Endothelial cell of umbilical vein (primary cell): ENCODE measurements around the gene PFKL. TPM values are rescaled to one million over a fixed set of nuclear protein-coding genes. Genes with fewer than 3 reads are reported as not detected.

Source experiments
- BruUV-seq: library from RNA; stranded (reverse); fragments of 400-500 nt; replicated peaks from 2 replicates; lab custom pipeline; 2021; lab: Mats Ljungman, UMichigan
- CTCF ChIA-PET: fragments of 300-600, 350-600 bp; sonication (Branson Sonifier 250); formaldehyde crosslinking; loops from one replicate; lab custom pipeline; 2021; ENCODE audit warnings: antibody characterized with exemption, inconsistent platforms; lab: Charles Lee
- POLR2A ChIA-PET: fragments of 300-600, 350-600 bp; sonication (Branson Sonifier 250); formaldehyde crosslinking; loops from one replicate; lab custom pipeline; 2021; ENCODE audit warnings: antibody characterized with exemption, inconsistent platforms; lab: Charles Lee
- DNase-seq: peaks from one replicate; pipeline ENCODE4 v3.0.0-alpha.2; 2011; ENCODE audit warnings: low read depth, low spot score
- FAIRE-seq: peaks from 2 replicates; lab custom pipeline; 2011; peaks lifted over from hg19 to GRCh38; lab: Jason Lieb, UNC
- H2AFZ ChIP-seq: 2 replicates; pipeline ENCODE4 v1.6.0; 2012; ENCODE audit warnings: low read depth, low read length, control low read depth, inconsistent platforms
- H3K27ac ChIP-seq: 2 replicates; pipeline ENCODE4 v1.5.1; 2011; ENCODE audit warnings: low read depth, mild to moderate bottlenecking, control low read depth, low read length, moderate library complexity; ENCODE audit not compliant: insufficient read depth
- H3K27me3 ChIP-seq, 2 experiments: 2 replicates each; pipeline versions ENCODE4 v1.6.0 to v1.6.1; 2011; ENCODE audit warnings: low read length in 2 of 2, mixed read lengths in 1 of 2; ENCODE audit not compliant: control insufficient read depth in 2 of 2, insufficient read depth in 2 of 2
- H3K36me3 ChIP-seq, 2 experiments: 2 replicates in 1 of 2; 3 replicates in 1 of 2; pipeline ENCODE4 v1.5.1; 2011; ENCODE audit warnings: low read length in 2 of 2, mild to moderate bottlenecking in 1 of 2, moderate library complexity in 1 of 2; ENCODE audit not compliant: control insufficient read depth in 2 of 2, insufficient read depth in 2 of 2; ENCODE audit errors: extremely low read depth in 1 of 2
- H3K4me1 ChIP-seq: 3 replicates; pipeline ENCODE4 v1.5.1; 2011; ENCODE audit warnings: mild to moderate bottlenecking, low read length; ENCODE audit not compliant: control insufficient read depth, insufficient read depth; ENCODE audit errors: extremely low read depth
- H3K4me2 ChIP-seq: 2 replicates; pipeline ENCODE4 v1.6.1; 2011; ENCODE audit warnings: low read length, control low read depth, mixed read lengths; ENCODE audit not compliant: insufficient read depth
- H3K4me3 ChIP-seq, 3 experiments: fragments of 200-600 bp in 1 of 3; sonication (generic), shearing (Covaris generic) in 1 of 3; replicated peaks in 1 of 3; 2 replicates each; pipeline ENCODE4 v1.5.1; 2011 to 2016; ENCODE audit warnings: control low read depth in 3 of 3, low read length in 3 of 3, mild to moderate bottlenecking in 2 of 3, inconsistent platforms in 1 of 3, low read depth in 1 of 3, moderate library complexity in 1 of 3; ENCODE audit not compliant: insufficient read depth in 1 of 3
- H3K79me2 ChIP-seq: 2 replicates; pipeline ENCODE4 v1.6.0; 2012; ENCODE audit warnings: low read length, inconsistent platforms; ENCODE audit not compliant: control insufficient read depth, insufficient read depth
- H3K9ac ChIP-seq: replicated peaks from 2 replicates; pipeline ENCODE3; 2011; ENCODE audit warnings: low read length, control low read depth; ENCODE audit not compliant: insufficient read depth; ENCODE audit errors: extremely low read depth
- H3K9me1 ChIP-seq: replicated peaks from 3 replicates; pipeline ENCODE4 v1.6.0; 2011; ENCODE audit warnings: mild to moderate bottlenecking, low read length; ENCODE audit not compliant: control insufficient read depth, insufficient read depth; ENCODE audit errors: extremely low read depth
- H3K9me3 ChIP-seq: replicated peaks from 2 replicates; pipeline ENCODE4 v1.5.1; 2012; ENCODE audit warnings: low read length, inconsistent platforms; ENCODE audit not compliant: control insufficient read depth, insufficient read depth
- H4K20me1 ChIP-seq: replicated peaks from 2 replicates; pipeline ENCODE3; 2011; ENCODE audit warnings: mild to moderate bottlenecking, low read length; ENCODE audit not compliant: control insufficient read depth, insufficient read depth; ENCODE audit errors: extremely low read depth
- CTCF ChIP-seq, 2 donors: IDR thresholded peaks; 1 replicate in 1 of 2; 2 replicates in 1 of 2; pipeline ENCODE4 v1.5.1; 2011; ENCODE audit warnings: low read length in 2 of 2, mild to moderate bottlenecking in 2 of 2, moderate library complexity in 2 of 2, control low read depth in 1 of 2, inconsistent platforms in 1 of 2, low read depth in 1 of 2; ENCODE audit not compliant: insufficient read depth in 1 of 2; ENCODE audit errors: extremely low read depth in 1 of 2
- EZH2 ChIP-seq: IDR thresholded peaks from 2 replicates; pipeline ENCODE4 v1.6.1; 2012; ENCODE audit warnings: borderline replicate concordance, low read depth, mild to moderate bottlenecking, moderate library complexity, low read length, inconsistent platforms; ENCODE audit not compliant: severe bottlenecking
- FOS ChIP-seq: IDR thresholded peaks from 2 replicates; pipeline ENCODE4 v1.6.1; 2011; ENCODE audit warnings: mild to moderate bottlenecking, low read length, moderate library complexity, borderline replicate concordance; ENCODE audit not compliant: insufficient read depth
- GATA2 ChIP-seq: IDR thresholded peaks from 2 replicates; pipeline ENCODE4 v1.7.0; 2011; ENCODE audit warnings: low read depth, mild to moderate bottlenecking, moderate library complexity, mixed read lengths, low read length; ENCODE audit not compliant: insufficient read length, insufficient read depth
- JUN ChIP-seq: IDR thresholded peaks from 2 replicates; pipeline ENCODE4 v1.6.1; 2011; ENCODE audit warnings: borderline replicate concordance, low read depth; ENCODE audit not compliant: insufficient read length, insufficient read depth
- MAX ChIP-seq: IDR thresholded peaks from 2 replicates; pipeline ENCODE4 v1.6.1; 2011; ENCODE audit not compliant: insufficient read depth, insufficient read length
- MYC ChIP-seq: IDR thresholded peaks from one replicate; pipeline ENCODE4 v1.6.1; 2011; ENCODE audit warnings: mild to moderate bottlenecking, low read depth, low read length
- POLR2A ChIP-seq: IDR thresholded peaks from 2 replicates; pipeline ENCODE4 v1.6.1; 2012; ENCODE audit warnings: low read depth, mild to moderate bottlenecking, control low read depth, low read length
- POLR2AphosphoS5 ChIP-seq: IDR thresholded peaks from 2 replicates; pipeline ENCODE4 v1.6.1; 2012; ENCODE audit warnings: low read depth, mild to moderate bottlenecking, control low read depth, low read length, moderate library complexity; ENCODE audit not compliant: insufficient read depth
- dilution Hi-C: fragments of 300-500 bp; cut with MboI; formaldehyde crosslinking; loops from one replicate; pipeline ENCODE4 v1.15.0; 2019; ENCODE audit warnings: low sequenced_read_pairs; ENCODE audit not compliant: extremely low pct_ligation_motif_present
- intact Hi-C: fragments of 100-400 bp; cut with micrococcal nuclease; formaldehyde crosslinking; loops from one replicate; pipeline ENCODE4 v1.10.0; 2022
- polyA plus RNA-seq, 4 experiments: library from polyadenylated mRNA; depleted of rRNA in 3 of 4; stranded (reverse) in 3 of 4; unstranded in 1 of 4; fragments of >200 nt; gene quantifications; 2 replicates each; pipeline versions ENCODE4 v1.2.1 to v1.2.3, GENCODE V29; 2011 to 2012; ENCODE audit warnings: missing spikeins in 1 of 4
- total RNA-seq: library from RNA; stranded (reverse); gene quantifications from 2 replicates; pipeline ENCODE4 v1.2.3, GENCODE V29; 2021

Gene PFKL
- total and polyA plus RNA-seq, 2 donors (not counting 3 experiments of a cell fraction or from before 2014, with no cell fraction given): 137 to 154 TPM

GRCh38 chr21:44354001-44354405, 54.1 kb downstream of the PFKL start:
- Histone ChIP-seq H3K36me3 (no peaks in the 10 kb centered on the region), H4K20me1 (no peaks in the 10 kb centered on the region), H3K79me2 (no peaks in the 10 kb centered on the region), H3K4me3 (no peak overlapping the region), H3K27me3 (peaks cover 7 to 18% of the 10 kb centered on the region in 2 experiments), H2AFZ (no peak overlapping the region), H3K27ac (no peak overlapping the region), H3K9me3 (no peaks in the 10 kb centered on the region), H3K4me1 (no peaks in the 10 kb centered on the region), H3K9ac (no peak overlapping the region), H3K4me2 (no peak overlapping the region), H3K9me1 (no peaks in the 10 kb centered on the region)
- dilution Hi-C loops: no loop called here
- POLR2A ChIA-PET: no interaction called here
- CTCF ChIA-PET: no interaction called here
- intact Hi-C loops: no loop called here
- FAIRE-seq (no peak), DNase-seq (no peak)
- BruUV-seq: no TSS peak
- no peak for TF ChIP-seq MYC
- TF ChIP-seq MAX: no peak
- TF ChIP-seq POLR2AphosphoS5: no peak
- no peak for TF ChIP-seq JUN
- TF ChIP-seq EZH2: no peak
- no peak for TF ChIP-seq POLR2A
- TF ChIP-seq FOS: no peak
- TF ChIP-seq GATA2: no peak
- TF ChIP-seq CTCF (IDR thresholded peaks at IDR 0.05; ENCODE audit: extremely low read depth in 1 of 2, insufficient read depth in 1 of 2, low read depth in 1 of 2, low read length in 2 of 2): no peak
